Measurements from ENCODE around the gene APOB.

Gene APOB

GRCh38 chr2:20985062-20985461 lies 58.8 kb downstream of the APOB start:
- Histone ChIP-seq H3K9me3 (ENCODE audit: insufficient read depth, low read length, severe bottlenecking) (no peaks in the 10 kb centered on the region), H3K27me3 (ENCODE audit: insufficient read depth, low read length, poor library complexity) (peaks cover 4% of the 10 kb centered on the region), H3K79me2 (ENCODE audit: insufficient read depth, low read length) (no peaks in the 10 kb centered on the region), H3K4me1 (ENCODE audit: insufficient read depth, low read length) (no peaks in the 10 kb centered on the region), H3K9ac (ENCODE audit: low read depth, low read length) (no peak overlapping the region), H3K4me2 (ENCODE audit: insufficient read depth, low read length) (no peak overlapping the region), H3K4me3 (ENCODE audit: low read depth in 1 of 2, low read length in 2 of 2) (no peak overlapping the region), H3K36me3 (ENCODE audit: insufficient read depth, low read length) (no peaks in the 10 kb centered on the region), H2AFZ (ENCODE audit: low read depth, low read length) (no peak overlapping the region), H3K27ac (ENCODE audit: low read length) (no peak overlapping the region), H4K20me1 (ENCODE audit: insufficient read depth, low read length) (no peaks in the 10 kb centered on the region)
- ATAC-seq (ENCODE audit: insufficient read depth, low read depth) (no peak), DNase-seq (no peak)
- no peak for TF ChIP-seq EZH2 (IDR thresholded peaks at IDR 0.05; ENCODE audit: borderline replicate concordance, low read depth, low read length, severe bottlenecking)
- TF ChIP-seq, protein P1, sequence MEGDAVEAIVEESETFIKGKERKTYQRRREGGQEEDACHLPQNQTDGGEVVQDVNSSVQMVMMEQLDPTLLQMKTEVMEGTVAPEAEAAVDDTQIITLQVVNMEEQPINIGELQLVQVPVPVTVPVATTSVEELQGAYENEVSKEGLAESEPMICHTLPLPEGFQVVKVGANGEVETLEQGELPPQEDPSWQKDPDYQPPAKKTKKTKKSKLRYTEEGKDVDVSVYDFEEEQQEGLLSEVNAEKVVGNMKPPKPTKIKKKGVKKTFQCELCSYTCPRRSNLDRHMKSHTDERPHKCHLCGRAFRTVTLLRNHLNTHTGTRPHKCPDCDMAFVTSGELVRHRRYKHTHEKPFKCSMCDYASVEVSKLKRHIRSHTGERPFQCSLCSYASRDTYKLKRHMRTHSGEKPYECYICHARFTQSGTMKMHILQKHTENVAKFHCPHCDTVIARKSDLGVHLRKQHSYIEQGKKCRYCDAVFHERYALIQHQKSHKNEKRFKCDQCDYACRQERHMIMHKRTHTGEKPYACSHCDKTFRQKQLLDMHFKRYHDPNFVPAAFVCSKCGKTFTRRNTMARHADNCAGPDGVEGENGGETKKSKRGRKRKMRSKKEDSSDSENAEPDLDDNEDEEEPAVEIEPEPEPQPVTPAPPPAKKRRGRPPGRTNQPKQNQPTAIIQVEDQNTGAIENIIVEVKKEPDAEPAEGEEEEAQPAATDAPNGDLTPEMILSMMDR (IDR thresholded peaks at IDR 0.05; ENCODE audit: borderline replicate concordance, extremely low read depth, low read length, poor library complexity, severe bottlenecking) = no peak

- Histone ChIP-seq H3K36me3 (ENCODE audit: insufficient read depth, low read length) (no peaks in the 10 kb centered on the region), H2AFZ (ENCODE audit: low read depth, low read length) (no peak overlapping the region), H3K4me3 (ENCODE audit: low read depth in 1 of 2, low read length in 2 of 2) (no peak overlapping the region), H4K20me1 (ENCODE audit: insufficient read depth, low read length) (no peaks in the 10 kb centered on the region), H3K4me2 (ENCODE audit: insufficient read depth, low read length) (no peak overlapping the region), H3K9ac (ENCODE audit: low read depth, low read length) (no peak overlapping the region), H3K27me3 (ENCODE audit: insufficient read depth, low read length, poor library complexity) (peaks cover 2% of the 10 kb centered on the region), H3K27ac (ENCODE audit: low read length) (no peak overlapping the region), H3K9me3 (ENCODE audit: insufficient read depth, low read length, severe bottlenecking) (no peaks in the 10 kb centered on the region), H3K4me1 (ENCODE audit: insufficient read depth, low read length) (no peaks in the 10 kb centered on the region), H3K79me2 (ENCODE audit: insufficient read depth, low read length) (no peaks in the 10 kb centered on the region)
- no peak for ATAC-seq (ENCODE audit: insufficient read depth, low read depth)
- TF ChIP-seq, protein P1 (IDR thresholded peaks at IDR 0.05; ENCODE audit: borderline replicate concordance, extremely low read depth, low read length, poor library complexity, severe bottlenecking) = no peak
- TF ChIP-seq EZH2 (IDR thresholded peaks at IDR 0.05; ENCODE audit: borderline replicate concordance, low read depth, low read length, severe bottlenecking) = no peak
- no peak for DNase-seq
These were observed 59.5 kb downstream of the APOB start for GRCh38 chr2:20984408-20984807.

DNA sequence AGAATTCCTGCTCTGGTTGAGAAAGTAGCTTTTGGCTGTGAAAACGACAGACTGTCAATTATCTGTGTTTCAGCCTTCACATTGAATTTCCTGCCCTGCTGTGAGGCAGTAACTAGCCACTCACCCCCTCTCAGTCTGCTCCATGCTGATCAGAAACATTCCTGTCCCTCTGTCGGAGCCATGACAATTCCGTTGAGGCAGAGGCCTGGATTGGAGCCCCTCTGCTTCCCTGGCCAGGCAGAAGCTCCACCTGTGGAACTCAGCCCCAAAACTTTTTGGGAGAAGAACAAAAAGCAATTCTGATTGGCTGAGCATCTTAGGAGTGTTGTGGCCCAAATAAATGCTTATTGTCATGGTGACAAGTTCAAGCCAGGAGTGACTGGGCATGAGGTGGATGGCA lies 60.0 kb downstream of the APOB start:
- Histone ChIP-seq H3K4me1 (ENCODE audit: insufficient read depth, low read length) (no peaks in the 10 kb centered on the region), H3K4me2 (ENCODE audit: insufficient read depth, low read length) (no peak overlapping the region), H3K27ac (ENCODE audit: low read length) (no peak overlapping the region), H3K79me2 (ENCODE audit: insufficient read depth, low read length) (no peaks in the 10 kb centered on the region), H3K36me3 (ENCODE audit: insufficient read depth, low read length) (no peaks in the 10 kb centered on the region), H3K4me3 (ENCODE audit: low read depth in 1 of 2, low read length in 2 of 2) (no peak overlapping the region), H3K9ac (ENCODE audit: low read depth, low read length) (no peak overlapping the region), H3K27me3 (ENCODE audit: insufficient read depth, low read length, poor library complexity) (no peaks in the 10 kb centered on the region), H3K9me3 (ENCODE audit: insufficient read depth, low read length, severe bottlenecking) (no peaks in the 10 kb centered on the region), H4K20me1 (ENCODE audit: insufficient read depth, low read length) (no peaks in the 10 kb centered on the region), H2AFZ (ENCODE audit: low read depth, low read length) (no peak overlapping the region)
- ATAC-seq (ENCODE audit: insufficient read depth, low read depth) (no peak), DNase-seq (no peak)
- TF ChIP-seq, protein P1 (IDR thresholded peaks at IDR 0.05; ENCODE audit: borderline replicate concordance, extremely low read depth, low read length, poor library complexity, severe bottlenecking) = no peak
- TF ChIP-seq EZH2 (IDR thresholded peaks at IDR 0.05; ENCODE audit: borderline replicate concordance, low read depth, low read length, severe bottlenecking) = no peak

DNA sequence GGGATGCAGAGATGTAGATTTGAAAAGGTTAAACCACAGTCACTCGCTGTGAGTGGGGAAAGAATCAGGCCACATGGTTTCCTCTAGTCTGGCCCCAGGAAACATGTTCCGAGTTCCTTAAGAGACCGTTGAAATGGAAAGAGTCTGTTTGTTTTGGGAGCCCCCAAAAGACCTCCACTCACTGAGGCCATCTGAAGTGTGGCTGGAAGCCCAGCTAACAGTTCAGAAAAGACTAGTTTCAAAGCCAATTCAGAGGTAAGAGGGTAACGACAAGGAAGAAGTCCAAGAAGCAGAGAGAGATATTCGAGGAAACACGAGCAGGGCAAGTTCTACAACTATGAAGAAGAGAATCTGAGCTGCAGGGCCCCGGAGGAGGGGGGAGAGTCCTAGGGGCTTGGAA lies 61.0 kb downstream of the APOB start:
- no peak overlapping the region for H3K9ac ChIP-seq (ENCODE audit: low read depth, low read length)
- no peak overlapping the region for H2AFZ ChIP-seq (ENCODE audit: low read depth, low read length)
- ATAC-seq (ENCODE audit: insufficient read depth, low read depth) (no peak), DNase-seq (no peak)
- no peaks in the 10 kb centered on the region for H3K79me2 ChIP-seq (ENCODE audit: insufficient read depth, low read length)
- no peaks in the 10 kb centered on the region for H3K9me3 ChIP-seq (ENCODE audit: insufficient read depth, low read length, severe bottlenecking)
- TF ChIP-seq, protein P1 (IDR thresholded peaks at IDR 0.05; ENCODE audit: borderline replicate concordance, extremely low read depth, low read length, poor library complexity, severe bottlenecking) = no peak
- no peak for TF ChIP-seq EZH2 (IDR thresholded peaks at IDR 0.05; ENCODE audit: borderline replicate concordance, low read depth, low read length, severe bottlenecking)
- H3K4me3 ChIP-seq (ENCODE audit: low read depth in 1 of 2, low read length in 2 of 2) = no peak overlapping the region
- no peaks in the 10 kb centered on the region for H4K20me1 ChIP-seq (ENCODE audit: insufficient read depth, low read length)
- H3K4me1 ChIP-seq (ENCODE audit: insufficient read depth, low read length) = no peaks in the 10 kb centered on the region
- no peak overlapping the region for H3K4me2 ChIP-seq (ENCODE audit: insufficient read depth, low read length)
- H3K27ac ChIP-seq (ENCODE audit: low read length) = no peak overlapping the region
- no peaks in the 10 kb centered on the region for H3K27me3 ChIP-seq (ENCODE audit: insufficient read depth, low read length, poor library complexity)
- no peaks in the 10 kb centered on the region for H3K36me3 ChIP-seq (ENCODE audit: insufficient read depth, low read length)

All from DND-41 (cell line).